T-helper 22 cell (primary cell): ENCODE data around the gene UFSP2.
A peak's percentile ranks its signal among the peaks of the same experiment; 100 is the strongest.

Source experiments
- DNase-seq: peaks from one replicate; pipeline ENCODE4 v3.0.0-alpha.2; 2020; ENCODE audit warnings: low read depth

UFSP2 gene

DNA sequence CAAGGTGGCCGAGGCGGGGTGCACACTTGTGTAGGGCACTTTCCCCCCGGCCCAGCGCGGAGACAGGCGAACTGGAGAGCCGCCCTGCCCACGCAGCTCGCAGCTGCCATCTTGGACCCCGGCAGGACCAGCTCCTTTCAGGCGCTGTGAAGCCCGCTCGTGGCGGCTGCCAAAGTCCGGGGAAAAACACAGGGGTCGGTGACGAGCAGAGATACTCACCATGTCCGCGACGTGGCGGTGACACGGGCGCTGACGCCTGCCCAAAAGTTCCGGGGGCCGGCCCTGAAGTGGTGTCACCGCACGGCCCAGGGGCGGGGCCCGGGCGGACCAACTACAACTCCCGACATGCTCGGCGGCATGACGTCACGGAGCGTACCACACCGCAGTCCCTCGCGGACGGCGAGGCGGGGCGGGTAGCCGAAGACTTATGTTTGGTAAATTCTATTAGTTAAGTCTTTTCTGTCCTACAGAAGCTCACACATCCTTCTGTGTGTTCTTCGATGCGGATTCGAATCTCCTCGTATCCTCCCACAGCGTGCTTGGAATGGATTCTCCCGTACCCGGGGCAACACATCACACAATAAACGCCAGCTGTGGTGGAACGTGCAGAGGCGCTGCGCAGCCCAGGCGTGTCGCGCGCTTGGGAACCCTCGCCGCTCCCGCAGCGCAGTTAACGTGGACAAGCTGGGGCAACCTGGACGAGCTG lies at the start of gene UFSP2:
TSS of gene UFSP2 (minus strand) at position 318 of the 706 bp plus-strand sequence. CDS start at position 222, 96 bp downstream.
- peak; percentile 79 for DNase-seq

DNA sequence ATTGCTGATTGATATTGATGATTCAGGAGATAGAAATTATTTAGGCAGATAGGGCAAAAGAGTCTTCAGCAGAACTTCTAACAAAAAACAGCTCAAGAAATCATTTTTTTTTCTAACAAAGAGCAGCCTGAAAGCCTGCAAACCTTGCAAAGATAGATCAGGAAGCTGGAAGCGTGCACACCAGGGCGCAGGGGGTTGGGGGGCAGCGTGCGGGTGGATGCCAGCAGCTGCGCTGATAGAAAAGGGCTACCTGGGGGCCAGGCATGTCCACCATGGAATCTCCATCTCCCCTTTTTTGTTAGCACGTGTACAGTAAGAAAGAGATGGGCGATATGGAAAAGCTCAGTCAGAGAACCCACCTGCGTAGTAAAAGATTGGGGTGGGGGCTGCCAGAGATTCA lies 47.5 kb upstream of the UFSP2 start:
- DNase-seq: no peak

- DNase-seq: no peak
Measured at GRCh38 chr4:185472103-185472542, 46.4 kb upstream of the UFSP2 start.

GRCh38 chr4:185471235-185472102 lies 45.7 kb upstream of the UFSP2 start, which contains the start of gene CCDC110:
TSS of gene CCDC110 (minus strand) at chr4:185471733. CDS start at chr4:185471683, 50 bp downstream.
- peak; percentile 82 for DNase-seq

- peak; percentile 37 for DNase-seq
Measured at GRCh38 chr4:185470501-185471195, 44.9 kb upstream of the UFSP2 start.

DNA sequence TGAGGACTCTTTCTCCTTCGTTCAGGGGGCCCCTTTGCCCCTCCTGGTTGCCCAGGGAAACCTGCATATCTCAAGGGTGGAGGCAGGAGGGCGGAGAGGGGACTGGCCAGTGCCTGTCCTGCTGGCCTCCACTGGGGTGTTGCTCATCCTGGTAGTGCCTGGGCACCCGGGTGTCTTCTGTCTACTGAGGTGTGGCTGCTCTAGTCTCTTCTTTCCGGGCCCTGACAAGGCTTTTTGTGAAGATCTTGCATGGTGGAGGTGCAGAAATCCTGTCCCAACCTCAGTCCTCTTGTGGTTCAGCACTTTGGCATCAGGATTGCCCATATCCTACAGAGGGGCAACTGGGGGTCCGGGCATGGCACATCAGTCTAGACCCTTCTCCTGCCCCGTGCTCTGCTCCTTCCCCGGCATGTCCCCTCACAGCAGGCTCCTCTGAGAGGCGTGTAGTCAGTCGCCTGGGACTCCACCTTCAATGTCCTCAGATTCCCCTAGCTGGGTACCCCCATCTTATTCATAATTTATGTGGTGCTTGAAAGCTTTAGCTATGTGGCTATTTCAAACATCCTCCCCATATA lies 43.9 kb upstream of the UFSP2 start:
- DNase-seq: no peak

DNA sequence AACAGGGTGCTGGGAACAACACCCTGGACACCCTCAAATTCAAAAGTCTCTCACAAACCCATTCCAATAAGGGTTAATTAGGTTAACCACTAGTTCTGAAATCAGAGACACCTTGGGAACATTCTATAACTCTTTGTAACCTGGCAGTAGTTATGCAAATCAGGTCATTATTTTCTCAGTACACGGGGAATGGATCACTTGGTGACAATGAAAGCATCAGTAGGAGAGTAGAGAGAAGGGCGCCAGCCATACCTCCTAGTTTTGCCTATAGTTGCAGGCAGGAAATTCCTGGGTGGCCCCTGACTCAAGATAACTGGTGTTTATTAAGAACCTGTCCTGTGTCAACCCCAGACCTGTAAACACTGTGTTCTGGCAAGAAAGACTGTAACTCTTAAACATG lies 43.2 kb upstream of the UFSP2 start:
- DNase-seq: no peak

DNA sequence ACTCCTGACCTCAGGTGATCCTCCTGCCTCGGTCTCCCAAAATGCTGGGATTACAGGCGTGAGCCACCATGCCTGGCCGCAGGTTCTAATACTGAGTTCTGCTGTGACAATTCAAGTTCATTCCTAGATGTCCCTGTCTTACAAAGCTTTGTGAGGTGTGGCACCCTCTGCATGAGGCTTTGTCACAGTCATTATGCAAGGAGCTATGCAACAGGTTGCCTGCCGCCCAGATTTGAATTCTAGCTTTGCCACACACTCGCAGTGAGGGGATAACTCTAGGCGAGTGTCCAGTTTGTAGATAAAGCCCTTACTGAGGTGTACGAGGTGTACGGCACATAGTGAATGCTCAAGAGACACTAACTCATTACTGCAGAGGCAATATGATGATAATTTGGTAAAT lies 42.2 kb upstream of the UFSP2 start:
- DNase-seq: no peak

DNA sequence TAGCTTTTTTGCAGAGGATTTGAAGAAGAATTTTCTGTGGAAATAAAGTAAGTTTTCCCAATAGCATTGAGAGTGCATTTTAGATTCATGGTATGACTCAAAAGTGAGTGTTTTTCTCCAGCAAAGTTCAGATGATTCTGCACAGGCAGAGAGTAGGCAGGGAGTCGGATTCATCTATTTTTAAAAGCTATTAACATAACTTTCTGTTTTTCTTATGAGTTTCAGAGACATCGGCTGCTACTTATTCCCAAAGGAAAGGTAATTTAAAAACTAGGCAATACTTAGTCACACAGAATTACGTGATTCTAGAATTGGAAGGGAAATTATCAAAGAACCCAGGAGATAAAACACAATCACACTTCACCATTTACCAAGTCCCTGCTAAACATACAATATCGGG lies 41.3 kb upstream of the UFSP2 start:
- no peak for DNase-seq

GRCh38 chr4:185465707-185466106 lies 39.9 kb upstream of the UFSP2 start:
- no peak for DNase-seq

- no peak for DNase-seq
Measured at GRCh38 chr4:185464887-185465286, 39.1 kb upstream of the UFSP2 start.

DNA sequence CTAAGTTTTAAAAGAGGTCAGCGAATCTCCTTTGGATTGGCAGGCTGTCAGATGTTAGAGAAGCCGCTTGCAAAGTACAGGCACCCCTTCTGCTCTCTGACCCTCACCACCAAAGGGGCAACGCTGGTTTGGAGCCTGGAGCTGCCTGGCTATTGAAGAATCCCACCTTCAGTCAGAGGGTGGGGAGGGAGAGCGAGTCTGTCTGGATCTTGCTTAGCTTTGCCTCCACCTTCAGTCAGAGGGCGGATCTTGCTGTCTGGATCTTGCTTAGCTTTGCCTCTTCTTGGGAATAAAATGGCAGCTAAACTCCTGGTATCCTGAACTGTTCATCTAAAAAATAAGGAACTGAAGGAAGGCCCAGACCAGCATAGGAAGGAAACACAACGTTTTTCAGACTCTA lies 38.4 kb upstream of the UFSP2 start:
- DNase-seq: no peak

DNA sequence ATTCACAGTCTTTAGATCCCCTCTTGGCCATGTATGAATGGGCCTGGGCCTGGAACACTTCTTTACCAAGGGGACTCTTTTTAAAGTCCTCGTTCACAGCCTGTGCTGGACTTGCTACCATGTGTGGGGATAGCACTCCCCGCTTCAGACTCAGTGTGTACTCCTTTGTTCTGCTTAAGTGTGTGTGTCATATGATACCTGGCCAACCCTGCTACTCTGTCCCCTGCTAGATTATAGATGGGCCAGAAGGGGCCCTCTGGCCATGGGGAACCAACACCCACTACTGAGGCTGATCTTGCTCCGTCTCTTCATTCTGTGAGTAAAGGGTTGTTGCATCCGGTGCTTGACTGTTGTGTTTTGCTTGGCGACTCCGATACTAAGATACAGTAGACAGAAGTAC lies 37.8 kb upstream of the UFSP2 start:
- DNase-seq: no peak

GRCh38 chr4:185461565-185461964 lies 35.8 kb upstream of the UFSP2 start:
- no peak for DNase-seq

DNA sequence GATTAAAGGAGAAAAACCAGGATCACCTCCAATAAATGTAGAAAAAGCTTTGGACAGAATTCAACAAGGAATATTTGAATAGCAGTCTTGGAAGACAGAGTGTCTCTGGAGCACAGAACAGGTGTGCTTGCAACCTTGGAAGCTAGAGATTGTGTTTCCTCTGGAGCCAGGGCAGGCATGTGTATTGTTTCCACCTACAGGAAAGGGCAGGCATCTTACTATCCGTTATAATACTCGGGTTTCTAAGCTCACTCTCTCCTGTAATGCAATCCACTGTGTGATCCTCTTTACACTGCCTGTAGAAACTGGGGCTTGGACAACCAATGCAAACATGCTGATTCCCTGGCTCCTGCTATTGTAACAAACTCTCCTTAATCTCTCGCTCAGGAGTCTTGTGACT lies 31.4 kb upstream of the UFSP2 start:
- DNase-seq: no peak

DNA sequence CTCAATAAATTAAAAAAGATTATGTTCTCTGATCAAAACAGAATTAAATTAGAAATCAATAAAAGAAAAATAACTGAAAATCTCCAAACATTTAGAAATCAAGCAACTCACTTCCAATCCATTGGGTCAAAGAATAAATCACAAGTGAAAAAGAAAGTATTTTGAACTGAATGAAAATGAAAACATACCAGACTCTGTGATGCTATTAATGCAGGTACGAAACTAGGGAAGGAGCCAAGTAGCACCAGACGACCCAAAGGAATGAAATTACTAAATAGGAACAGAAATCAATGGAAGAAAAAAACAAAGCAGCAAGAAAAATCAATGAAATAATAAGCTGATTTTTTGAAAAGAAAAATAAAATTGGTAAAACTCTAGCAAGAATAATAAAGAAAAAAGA lies 30.4 kb upstream of the UFSP2 start:
- no peak for DNase-seq

DNA sequence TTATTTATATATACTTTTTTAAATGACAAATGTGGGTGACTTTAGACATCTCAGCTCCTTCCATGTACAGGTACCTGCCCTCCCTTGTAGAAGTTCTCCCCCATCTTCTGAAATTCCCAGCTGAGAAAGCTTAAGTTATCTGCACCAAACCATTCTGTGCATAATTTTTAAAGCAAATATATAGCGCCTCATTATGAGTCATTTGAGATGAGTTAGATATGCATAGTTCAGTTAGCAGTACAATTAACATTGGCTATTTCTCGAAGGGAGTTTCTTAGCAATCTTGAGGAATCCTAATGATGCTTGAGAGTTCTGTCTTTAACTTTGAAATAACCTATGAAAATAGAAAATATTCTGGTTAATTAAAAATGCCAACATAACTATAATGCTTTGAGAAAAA lies 19.4 kb upstream of the UFSP2 start:
- DNase-seq: no peak

- no peak for DNase-seq
Measured at GRCh38 chr4:185441479-185441878, 15.7 kb upstream of the UFSP2 start.

DNA sequence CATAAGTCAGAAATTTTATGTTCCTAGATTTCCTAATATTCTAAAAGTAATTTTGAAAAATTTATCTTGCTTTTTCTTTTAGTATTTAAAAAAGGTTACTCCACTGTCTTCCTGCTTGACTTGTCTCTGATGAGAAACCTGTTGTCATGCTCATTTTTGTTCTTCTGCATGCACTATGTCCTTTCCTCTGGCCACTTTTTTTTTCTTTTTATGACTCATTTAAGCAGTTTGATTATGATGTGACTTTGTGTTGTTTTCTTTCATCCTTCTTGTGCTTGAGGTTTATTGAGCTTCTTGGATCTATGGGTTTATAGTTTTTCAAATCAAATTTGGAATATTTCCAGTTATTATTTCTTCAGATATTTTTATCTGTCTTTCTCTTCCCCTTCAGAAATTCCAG lies 12.0 kb upstream of the UFSP2 start:
- DNase-seq: no peak

- DNase-seq: no peak
Measured at GRCh38 chr4:185435466-185435865, 9.7 kb upstream of the UFSP2 start.

DNA sequence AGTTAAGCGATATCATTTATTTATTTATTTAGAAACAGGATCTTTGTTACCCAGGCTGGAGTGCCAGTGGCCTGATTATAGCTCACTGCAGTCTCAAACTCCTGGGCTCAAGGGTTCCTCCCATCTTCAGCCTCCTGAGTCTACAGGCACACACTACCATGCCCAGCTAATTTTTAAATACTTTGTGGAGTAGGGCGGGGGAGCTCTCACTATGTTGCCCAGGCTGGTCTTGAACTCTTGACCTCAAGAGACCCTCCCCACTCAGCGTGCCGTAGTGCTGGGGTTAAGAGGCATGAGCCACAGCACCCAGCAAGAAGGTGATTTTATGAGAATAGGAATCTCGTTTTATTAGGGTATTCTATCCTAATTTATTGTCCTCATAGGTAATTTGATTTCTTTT lies 3.9 kb upstream of the UFSP2 start:
- DNase-seq: no peak

DNA sequence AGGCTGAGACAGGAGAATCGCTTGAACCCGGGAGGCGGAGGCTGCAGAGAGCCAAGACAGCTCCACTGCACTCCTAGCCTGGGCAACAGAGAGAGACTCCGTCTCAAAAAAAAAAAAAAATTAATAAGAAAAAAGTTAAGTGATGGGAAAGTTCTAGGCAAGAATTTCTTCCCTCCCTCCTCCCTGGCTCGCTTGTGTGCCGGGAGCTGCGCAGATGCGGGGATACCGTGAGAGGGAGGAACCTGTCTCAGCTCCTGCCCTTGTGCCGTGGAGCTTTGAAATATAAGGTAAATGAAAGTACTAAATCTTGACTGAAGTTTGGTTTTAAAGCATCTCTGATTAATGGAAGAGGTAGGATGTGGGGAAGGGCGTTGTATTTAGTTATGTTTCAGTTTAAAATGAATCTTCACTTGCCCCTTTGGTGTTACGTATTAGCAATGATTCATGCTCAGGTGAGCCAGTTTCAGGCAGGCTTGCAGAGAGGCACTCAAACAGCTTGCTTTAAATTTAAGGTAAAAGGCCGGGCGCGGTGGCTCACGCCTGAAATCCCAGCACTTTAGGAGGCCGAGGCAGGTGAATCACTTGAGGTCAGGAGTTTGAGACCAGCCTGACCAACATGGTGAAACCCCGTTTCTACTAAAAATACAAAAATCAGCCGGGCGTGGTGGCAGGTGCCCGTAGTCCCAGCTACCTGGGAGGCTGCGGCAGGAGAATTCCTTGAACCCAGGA lies 1.4 kb upstream of the UFSP2 start:
- no peak for DNase-seq
